ENCODE results near the gene AXIN1.
A peak's percentile ranks its signal among the peaks of the same experiment; 100 is the strongest.
"Not testable (repeated sequence)": the region's sequence is repeated elsewhere in the genome, so short reads cannot be mapped to it uniquely, and the experiment has no call there.

Gene AXIN1

GRCh38 chr16:339680-340079 is 12.8 kb downstream of the AXIN1 start:
- no peak overlapping the region for H3K4me3 ChIP-seq (ENCODE audit: low read depth, low read length)
- no peak for DNase-seq (ENCODE audit: low read depth)
- TF ChIP-seq CTCF (conservative IDR thresholded peaks at IDR 0.05; ENCODE audit: low read depth, low read length): no peak

GRCh38 chr16:337975-338575 is 14.4 kb downstream of the AXIN1 start:
- no peak for TF ChIP-seq CTCF (conservative IDR thresholded peaks at IDR 0.05; ENCODE audit: low read depth, low read length)
- H3K4me3 ChIP-seq (ENCODE audit: low read depth, low read length): no peak overlapping the region
- DNase-seq (ENCODE audit: low read depth): no peak

- no peak overlapping the region for H3K4me3 ChIP-seq (ENCODE audit: low read depth, low read length)
- DNase-seq (ENCODE audit: low read depth): no peak
- TF ChIP-seq CTCF (conservative IDR thresholded peaks at IDR 0.05; ENCODE audit: low read depth, low read length): no peak
Measured at GRCh38 chr16:337437-337836, 15.1 kb downstream of the AXIN1 start.

GRCh38 chr16:336269-336668 is 16.3 kb downstream of the AXIN1 start:
- TF ChIP-seq CTCF (conservative IDR thresholded peaks at IDR 0.05; ENCODE audit: low read depth, low read length): no peak
- no peak for DNase-seq (ENCODE audit: low read depth)
- H3K4me3 ChIP-seq (ENCODE audit: low read depth, low read length): no peak overlapping the region

GRCh38 chr16:334861-335632 is 17.5 kb downstream of the AXIN1 start:
- not testable (repeated sequence) for DNase-seq (ENCODE audit: low read depth); H3K4me3 ChIP-seq (ENCODE audit: low read depth, low read length)

GRCh38 chr16:334164-334832 is 18.2 kb downstream of the AXIN1 start:
- H3K4me3 ChIP-seq (ENCODE audit: low read depth, low read length); DNase-seq (ENCODE audit: low read depth): not testable (repeated sequence)

GRCh38 chr16:333406-334094 is 19.0 kb downstream of the AXIN1 start:
- peak; percentile 33 for DNase-seq (ENCODE audit: low read depth)
- H3K4me3 ChIP-seq (ENCODE audit: low read depth, low read length): no peak overlapping the region
- TF ChIP-seq CTCF (conservative IDR thresholded peaks at IDR 0.05; ENCODE audit: low read depth, low read length): no peak

GRCh38 chr16:331181-331814 is 21.2 kb downstream of the AXIN1 start:
- DNase-seq (ENCODE audit: low read depth): peak; percentile 47
- H3K4me3 ChIP-seq (ENCODE audit: low read depth, low read length): not testable (repeated sequence)

All from choroid plexus epithelial cell (primary cell).